HepG2 (cell line): Measurements from ENCODE around the gene SIRT7. TPM values are rescaled to one million over a fixed set of nuclear protein-coding genes. Genes with fewer than 3 reads are reported as not detected.
A peak's percentile ranks its signal among the peaks of the same experiment; 100 is the strongest.

Experiments
- BATF2 ChIP-seq: sonication (generic); formaldehyde crosslinking; IDR thresholded peaks from 2 replicates; pipeline ENCODE4 v1.8.0; 2022; ENCODE audit warnings: mild to moderate bottlenecking, missing genetic modification reagents, moderate library complexity
- GATAD1 ChIP-seq: IDR thresholded peaks from 2 replicates; pipeline ENCODE4 v1.6.1; 2016; ENCODE audit warnings: missing genetic modification reagents, missing compliant biosample characterization
- HMG20B ChIP-seq: conservative IDR thresholded peaks from 2 replicates; pipeline ENCODE4 v1.6.1; 2016; ENCODE audit warnings: missing genetic modification reagents, missing compliant biosample characterization
- HNF4G ChIP-seq, 2 experiments: sonication (generic) in 1 of 2; formaldehyde crosslinking in 1 of 2; IDR thresholded peaks; 2 replicates each; pipeline versions ENCODE4 v1.4.0 to v1.6.1; 2011 to 2020; ENCODE audit warnings: borderline replicate concordance in 2 of 2, low read depth in 2 of 2, mild to moderate bottlenecking in 2 of 2, low read length in 1 of 2, missing genetic modification reagents in 1 of 2, moderate library complexity in 1 of 2
- RARA ChIP-seq: IDR thresholded peaks from 2 replicates; pipeline ENCODE4 v1.6.1; 2016; ENCODE audit warnings: missing genetic modification reagents, missing compliant biosample characterization
- THAP8 ChIP-seq: sonication (generic); formaldehyde crosslinking; IDR thresholded peaks from 2 replicates; pipeline ENCODE4 v1.5.1; 2020; ENCODE audit warnings: missing genetic modification reagents, mild to moderate bottlenecking, borderline replicate concordance
- WIZ ChIP-seq: sonication (generic); formaldehyde crosslinking; IDR thresholded peaks from 2 replicates; pipeline ENCODE4 v1.5.1; 2020; ENCODE audit warnings: mild to moderate bottlenecking, missing genetic modification reagents
- ZFYVE20 ChIP-seq: sonication (generic); formaldehyde crosslinking; IDR thresholded peaks from 2 replicates; pipeline ENCODE4 v1.8.0; 2023; ENCODE audit warnings: low read depth, mild to moderate bottlenecking, moderate library complexity, missing genetic modification reagents, borderline replicate concordance
- ZNF337 ChIP-seq: sonication (generic); formaldehyde crosslinking; IDR thresholded peaks from 2 replicates; pipeline ENCODE4 v1.5.1; 2020; ENCODE audit warnings: missing genetic modification reagents, low read depth, mild to moderate bottlenecking, borderline replicate concordance
- ZNF513 ChIP-seq: sonication (generic); formaldehyde crosslinking; conservative IDR thresholded peaks from 2 replicates; pipeline ENCODE4 v1.5.0; 2020; ENCODE audit warnings: missing genetic modification reagents
- ZNF546 ChIP-seq: sonication (generic); formaldehyde crosslinking; conservative IDR thresholded peaks from 2 replicates; pipeline ENCODE4 v1.8.1; 2023; ENCODE audit warnings: mild to moderate bottlenecking, missing genetic modification reagents
- ZNF776 ChIP-seq: sonication (generic); formaldehyde crosslinking; IDR thresholded peaks from 2 replicates; pipeline ENCODE4 v1.4.0; 2020; ENCODE audit warnings: mild to moderate bottlenecking, missing genetic modification reagents
- polyA plus RNA-seq, 8 experiments: library from polyadenylated mRNA; depleted of rRNA in 3 of 8; stranded (reverse) in 7 of 8; unstranded in 1 of 8; fragments of >200 nt; fragmentation: Illumina TruSeq in 4 of 8; extraction: Trizol in 4 of 8; gene quantifications; 2 replicates each; pipeline versions ENCODE4 v1.2.1 to v1.2.3, GENCODE V29; 2011 to 2016; ENCODE audit warnings: low read depth in 4 of 8, missing spikeins in 1 of 8, mixed read lengths in 1 of 8; ENCODE audit not compliant: insufficient read depth in 1 of 8
- total RNA-seq, 5 experiments: library from RNA; depleted of rRNA; stranded (reverse); fragments of >200 nt; fragmentation: Illumina TruSeq; extraction: Trizol; gene quantifications; 2 replicates each; pipeline ENCODE4 v1.2.3, GENCODE V29; 2016; ENCODE audit warnings: low read depth in 1 of 5
- TF ChIP-seq, protein P1 (sequence below): sonication (generic); formaldehyde crosslinking; IDR thresholded peaks from 2 replicates; pipeline ENCODE4 v1.4.0; 2020; ENCODE audit warnings: missing genetic modification reagents
- TF ChIP-seq, protein P2 (sequence below): sonication (generic); formaldehyde crosslinking; IDR thresholded peaks from 2 replicates; pipeline ENCODE4 v1.4.0; 2020; ENCODE audit warnings: mild to moderate bottlenecking, missing genetic modification reagents

The SIRT7 gene
- total and polyA plus RNA-seq, 2 of the 13 experiments (the other 11 are each of a cell fraction or from before 2014, with no cell fraction given) = 8.3 to 24.8 TPM

GRCh38 chr17:81909966-81910839, 7.8 kb downstream of the SIRT7 start (continued):
- TF ChIP-seq ZNF513 (CRISPR knock-in tag) = no peak
- TF ChIP-seq, protein P1, sequence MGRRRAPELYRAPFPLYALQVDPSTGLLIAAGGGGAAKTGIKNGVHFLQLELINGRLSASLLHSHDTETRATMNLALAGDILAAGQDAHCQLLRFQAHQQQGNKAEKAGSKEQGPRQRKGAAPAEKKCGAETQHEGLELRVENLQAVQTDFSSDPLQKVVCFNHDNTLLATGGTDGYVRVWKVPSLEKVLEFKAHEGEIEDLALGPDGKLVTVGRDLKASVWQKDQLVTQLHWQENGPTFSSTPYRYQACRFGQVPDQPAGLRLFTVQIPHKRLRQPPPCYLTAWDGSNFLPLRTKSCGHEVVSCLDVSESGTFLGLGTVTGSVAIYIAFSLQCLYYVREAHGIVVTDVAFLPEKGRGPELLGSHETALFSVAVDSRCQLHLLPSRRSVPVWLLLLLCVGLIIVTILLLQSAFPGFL (CRISPR knock-in tag) = no peak
- TF ChIP-seq ZNF337 (CRISPR knock-in tag) = no peak
- TF ChIP-seq HNF4G (IDR thresholded peaks at IDR 0.05; ENCODE audit: borderline replicate concordance, low read depth, low read length) = peak; percentile 99
- TF ChIP-seq HNF4G (CRISPR knock-in tag; IDR thresholded peaks at IDR 0.05; ENCODE audit: borderline replicate concordance, low read depth) = peak; percentile 99
- no peak; the same call in none of the 2 replicates for TF ChIP-seq GATAD1 (CRISPR knock-in tag)
- no peak; the same call in 1 of the 2 replicates for TF ChIP-seq ZNF546 (CRISPR knock-in tag)
- TF ChIP-seq, protein P2, sequence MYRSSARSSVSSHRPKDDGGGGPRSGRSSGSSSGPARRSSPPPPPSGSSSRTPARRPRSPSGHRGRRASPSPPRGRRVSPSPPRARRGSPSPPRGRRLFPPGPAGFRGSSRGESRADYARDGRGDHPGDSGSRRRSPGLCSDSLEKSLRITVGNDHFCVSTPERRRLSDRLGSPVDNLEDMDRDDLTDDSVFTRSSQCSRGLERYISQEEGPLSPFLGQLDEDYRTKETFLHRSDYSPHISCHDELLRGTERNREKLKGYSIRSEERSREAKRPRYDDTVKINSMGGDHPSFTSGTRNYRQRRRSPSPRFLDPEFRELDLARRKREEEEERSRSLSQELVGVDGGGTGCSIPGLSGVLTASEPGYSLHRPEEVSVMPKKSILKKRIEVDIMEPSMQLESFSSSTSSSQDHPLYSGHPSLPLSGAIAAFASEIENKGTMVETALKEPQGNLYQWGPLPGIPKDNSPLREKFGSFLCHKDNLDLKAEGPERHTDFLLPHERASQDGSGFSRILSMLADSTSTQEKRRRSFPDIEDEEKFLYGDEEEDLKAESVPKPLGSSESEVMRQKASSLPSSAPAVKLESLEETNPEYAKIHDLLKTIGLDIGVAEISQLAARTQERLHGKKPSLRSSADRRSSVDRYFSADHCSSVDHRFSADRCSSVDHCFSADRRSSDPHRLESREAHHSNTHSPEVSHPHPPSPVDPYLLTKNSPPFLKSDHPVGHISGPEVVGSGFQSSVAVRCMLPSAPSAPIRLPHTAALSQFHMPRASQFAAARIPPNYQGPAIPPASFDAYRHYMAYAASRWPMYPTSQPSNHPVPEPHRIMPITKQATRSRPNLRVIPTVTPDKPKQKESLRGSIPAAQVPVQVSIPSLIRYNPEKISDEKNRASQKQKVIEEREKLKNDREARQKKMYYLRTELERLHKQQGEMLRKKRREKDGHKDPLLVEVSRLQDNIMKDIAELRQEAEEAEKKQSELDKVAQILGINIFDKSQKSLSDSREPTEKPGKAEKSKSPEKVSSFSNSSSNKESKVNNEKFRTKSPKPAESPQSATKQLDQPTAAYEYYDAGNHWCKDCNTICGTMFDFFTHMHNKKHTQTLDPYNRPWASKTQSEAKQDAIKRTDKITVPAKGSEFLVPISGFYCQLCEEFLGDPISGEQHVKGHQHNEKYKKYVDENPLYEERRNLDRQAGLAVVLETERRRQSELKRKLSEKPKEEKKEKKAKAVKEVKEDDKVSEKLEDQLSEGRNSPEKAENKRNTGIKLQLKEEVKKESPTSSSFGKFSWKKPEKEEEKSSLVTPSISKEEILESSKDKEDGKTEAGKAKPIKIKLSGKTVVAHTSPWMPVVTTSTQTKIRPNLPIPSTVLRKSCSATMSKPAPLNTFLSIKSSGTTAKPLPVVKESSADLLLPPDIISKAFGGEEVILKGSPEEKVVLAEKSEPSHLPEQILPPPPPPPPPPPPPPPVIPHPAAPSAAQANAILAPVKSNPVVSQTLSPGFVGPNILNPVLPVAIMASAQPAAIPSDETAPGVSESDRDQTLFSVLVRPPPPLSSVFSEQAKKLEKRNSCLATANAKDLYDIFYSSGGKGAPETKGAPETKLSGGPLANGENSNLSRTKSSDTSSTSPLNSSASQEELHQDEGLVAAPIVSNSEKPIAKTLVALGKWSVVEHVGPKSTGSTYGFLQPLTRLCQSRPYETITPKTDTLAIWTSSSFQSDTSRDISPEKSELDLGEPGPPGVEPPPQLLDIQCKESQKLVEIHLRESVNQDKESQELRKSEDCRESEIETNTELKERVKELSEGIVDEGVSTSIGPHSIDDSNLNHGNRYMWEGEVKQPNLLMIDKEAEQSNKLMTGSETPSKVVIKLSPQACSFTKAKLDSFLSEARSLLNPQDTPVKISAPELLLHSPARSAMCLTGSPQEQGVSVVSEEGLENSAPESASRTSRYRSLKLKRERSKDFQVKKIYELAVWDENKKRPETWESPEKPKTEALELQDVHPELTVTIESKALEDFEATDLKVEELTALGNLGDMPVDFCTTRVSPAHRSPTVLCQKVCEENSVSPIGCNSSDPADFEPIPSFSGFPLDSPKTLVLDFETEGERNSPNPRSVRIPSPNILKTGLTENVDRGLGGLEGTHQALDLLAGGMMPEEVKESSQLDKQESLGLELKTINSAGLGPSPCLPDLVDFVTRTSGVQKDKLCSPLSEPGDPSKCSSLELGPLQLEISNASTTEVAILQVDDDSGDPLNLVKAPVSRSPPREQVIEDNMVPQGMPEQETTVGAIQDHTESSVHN (CRISPR knock-in tag) = peak; percentile 98
- TF ChIP-seq ZNF776 (CRISPR knock-in tag) = no peak
- TF ChIP-seq RARA (CRISPR knock-in tag) = peak; percentile 87
- peak; percentile 78; the same call in 1 of the 2 replicates for TF ChIP-seq BATF2
- TF ChIP-seq WIZ = peak; percentile 84; the same call in 1 of the 2 replicates
- no peak for TF ChIP-seq THAP8 (CRISPR knock-in tag)
- TF ChIP-seq ZFYVE20 (CRISPR knock-in tag) = 0 out of 2 replicates have a peak, but pooled peaks have one; percentile 14
- peak; percentile 67 for TF ChIP-seq HMG20B (CRISPR knock-in tag)
